ENCODE data around the gene IL1B.
A peak's percentile ranks its signal among the peaks of the same experiment; 100 is the strongest.

Gene IL1B

GRCh38 chr2:112881217-112881985 is 44.8 kb upstream of the IL1B start:
- Histone ChIP-seq H3K27me3 (replicated peaks; ENCODE audit: control insufficient read depth, insufficient read depth, low read length) (no peaks in the 10 kb centered on the region), H3K4me3 (replicated peaks; ENCODE audit: low read depth, low read length) (no peak overlapping the region), H3K36me3 (ENCODE audit: control insufficient read depth, insufficient read depth, low read length) (no peaks in the 10 kb centered on the region)
- TF ChIP-seq CTCF (IDR thresholded peaks at IDR 0.05; ENCODE audit: insufficient read depth, low read length, poor library complexity, severe bottlenecking): no peak
- peak; percentile 44 for DNase-seq (ENCODE audit: extremely low read depth, insufficient read length)

GRCh38 chr2:112880696-112881095 is 44.1 kb upstream of the IL1B start:
- Histone ChIP-seq H3K4me3 (replicated peaks; ENCODE audit: low read depth, low read length) (no peak overlapping the region), H3K27me3 (replicated peaks; ENCODE audit: control insufficient read depth, insufficient read depth, low read length) (no peaks in the 10 kb centered on the region), H3K36me3 (ENCODE audit: control insufficient read depth, insufficient read depth, low read length) (no peaks in the 10 kb centered on the region)
- DNase-seq (ENCODE audit: extremely low read depth, insufficient read length): peak; percentile 29
- TF ChIP-seq CTCF (IDR thresholded peaks at IDR 0.05; ENCODE audit: insufficient read depth, low read length, poor library complexity, severe bottlenecking): peak; percentile 4

- peak; percentile 29 for DNase-seq (ENCODE audit: extremely low read depth, insufficient read length)
- H3K27me3 ChIP-seq (replicated peaks; ENCODE audit: control insufficient read depth, insufficient read depth, low read length): no peaks in the 10 kb centered on the region
- TF ChIP-seq CTCF (IDR thresholded peaks at IDR 0.05; ENCODE audit: insufficient read depth, low read length, poor library complexity, severe bottlenecking): no peak
- H3K4me3 ChIP-seq (replicated peaks; ENCODE audit: low read depth, low read length): no peak overlapping the region
- H3K36me3 ChIP-seq (ENCODE audit: control insufficient read depth, insufficient read depth, low read length): no peaks in the 10 kb centered on the region
Observed at GRCh38 chr2:112880091-112880531, 43.5 kb upstream of the IL1B start.

GRCh38 chr2:112879491-112880041 is 43.0 kb upstream of the IL1B start:
- peak; percentile 27 for DNase-seq (ENCODE audit: extremely low read depth, insufficient read length)
- Histone ChIP-seq H3K4me3 (replicated peaks; ENCODE audit: low read depth, low read length) (no peak overlapping the region), H3K36me3 (ENCODE audit: control insufficient read depth, insufficient read depth, low read length) (no peaks in the 10 kb centered on the region), H3K27me3 (replicated peaks; ENCODE audit: control insufficient read depth, insufficient read depth, low read length) (no peaks in the 10 kb centered on the region)
- TF ChIP-seq CTCF (IDR thresholded peaks at IDR 0.05; ENCODE audit: insufficient read depth, low read length, poor library complexity, severe bottlenecking): no peak

- Histone ChIP-seq H3K36me3 (ENCODE audit: control insufficient read depth, insufficient read depth, low read length) (no peaks in the 10 kb centered on the region), H3K4me3 (replicated peaks; ENCODE audit: low read depth, low read length) (no peak overlapping the region), H3K27me3 (replicated peaks; ENCODE audit: control insufficient read depth, insufficient read depth, low read length) (no peaks in the 10 kb centered on the region)
- no peak for TF ChIP-seq CTCF (IDR thresholded peaks at IDR 0.05; ENCODE audit: insufficient read depth, low read length, poor library complexity, severe bottlenecking)
- DNase-seq (ENCODE audit: extremely low read depth, insufficient read length): no peak
Observed at GRCh38 chr2:112877423-112877822, 40.8 kb upstream of the IL1B start.

Data from GM06990 (cell line).